IPS DF 6.9 (cell line): ENCODE measurements around the gene BEST1.
"Not testable (repeated sequence)": the region's sequence is repeated elsewhere in the genome, so short reads cannot be mapped to it uniquely, and the experiment has no call there.

Experiments
- DNase-seq: peaks from one replicate; pipeline ENCODE4 v3.0.0-alpha.2; 2013; ENCODE audit warnings: low read depth, low spot score
- H3K27ac ChIP-seq: one replicate; pipeline ENCODE4 v1.5.1; 2013; ENCODE audit warnings: low read length, control low read depth
- H3K27me3 ChIP-seq: 2 replicates; pipeline ENCODE4 v1.6.1; 2013; ENCODE audit warnings: mild to moderate bottlenecking, low read length; ENCODE audit not compliant: control insufficient read depth, insufficient read depth
- H3K36me3 ChIP-seq: 2 replicates; pipeline ENCODE4 v1.6.1; 2013; ENCODE audit warnings: low read length; ENCODE audit not compliant: control insufficient read depth, insufficient read depth
- H3K4me1 ChIP-seq: 2 replicates; pipeline ENCODE4 v1.6.1; 2013; ENCODE audit warnings: low read length; ENCODE audit not compliant: control insufficient read depth, insufficient read depth
- H3K4me3 ChIP-seq: 2 replicates; pipeline ENCODE4 v1.5.1; 2013; ENCODE audit warnings: mild to moderate bottlenecking, low read length
- H3K9me3 ChIP-seq: 2 replicates; pipeline ENCODE4 v1.6.1; 2013; ENCODE audit warnings: low read length, inconsistent platforms; ENCODE audit not compliant: control insufficient read depth, insufficient read depth
- WGBS: extraction: QIAGEN DNeasy Blood & Tissue Kit; methylation state at CpG from one replicate; pipeline ENCODE4 v1.1.7; 2013; ENCODE audit warnings: mixed read lengths, missing lambda C conversion rate; ENCODE audit not compliant: insufficient read length, insufficient coverage; 5-methylcytosine and 5-hydroxymethylcytosine counted together

The BEST1 gene

DNA sequence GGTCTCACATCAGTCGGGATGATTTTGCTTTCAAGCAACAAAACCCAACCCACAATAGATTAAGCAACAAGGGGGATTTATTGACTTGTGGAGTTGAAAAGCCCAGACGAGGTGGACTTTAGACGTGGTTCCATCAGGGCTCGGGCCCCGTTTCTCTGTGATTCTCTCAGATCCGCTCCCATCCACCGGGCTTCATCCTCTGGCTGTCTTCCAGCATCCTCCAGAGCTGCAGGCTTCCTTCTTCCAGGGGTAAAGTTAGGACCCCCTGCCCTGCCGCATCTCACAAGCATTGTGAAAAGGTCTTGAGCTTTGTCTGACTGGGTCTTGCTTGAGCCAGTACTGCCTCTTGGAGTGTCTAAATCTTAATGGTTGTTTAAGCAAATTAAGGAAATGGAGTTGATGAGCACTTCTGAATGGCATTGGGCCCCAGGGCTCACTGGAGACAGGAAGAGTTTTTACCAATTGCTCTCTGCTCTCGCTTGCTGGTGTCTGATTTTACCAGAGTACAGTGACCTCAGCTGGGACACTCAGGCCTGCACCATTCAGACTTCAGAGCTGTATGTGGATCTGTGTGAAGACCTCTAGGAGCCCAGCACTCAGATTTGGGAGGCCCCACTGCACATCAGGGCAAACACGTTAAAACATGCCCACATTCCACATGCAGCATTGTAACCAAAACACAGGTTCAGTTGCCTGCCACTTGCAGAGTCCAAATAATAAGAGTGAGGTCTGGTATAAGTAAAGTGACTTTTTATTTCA is 30.8 kb downstream of the BEST1 start:
- no peak for DNase-seq
- Histone ChIP-seq H3K36me3 (no peaks in the 10 kb centered on the region), H3K9me3 (no peaks in the 10 kb centered on the region), H3K4me1 (no peaks in the 10 kb centered on the region; the same call in 1 of the 2 replicates), H3K27ac (no peak overlapping the region), H3K4me3 (no peak overlapping the region), H3K27me3 (0 out of 2 replicates have a peak, but pooled peaks cover 3% of the 10 kb centered on the region)
- WGBS = no CpG with 5 or more reads among the region's 10 CpGs

DNA sequence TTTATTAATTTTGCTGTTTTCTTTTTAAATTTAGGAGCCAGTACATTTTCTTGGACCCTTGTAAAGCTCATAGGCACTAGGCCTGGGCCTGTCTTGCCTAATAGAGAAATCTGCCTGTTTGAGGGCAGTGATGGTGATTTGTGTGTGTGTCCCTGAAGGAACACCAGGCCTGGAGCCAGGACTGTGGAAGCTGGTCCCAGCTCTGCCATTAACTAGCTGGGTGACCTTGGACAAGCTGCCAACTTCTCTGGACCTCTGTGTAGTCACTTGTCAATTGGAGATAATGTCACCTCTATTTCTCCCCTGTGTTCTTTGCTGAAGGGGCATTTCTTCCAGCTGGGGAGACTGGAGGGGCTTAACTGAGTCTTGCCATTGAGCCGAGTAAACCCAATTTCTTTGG is 33.3 kb downstream of the BEST1 start:
- H3K4me1 ChIP-seq = no peaks in the 10 kb centered on the region; the same call in 1 of the 2 replicates
- H3K27me3 ChIP-seq = 0 out of 2 replicates have a peak, but pooled peaks cover 3% of the 10 kb centered on the region
- no CpG with 5 or more reads among the region's 1 CpG for WGBS
- H3K4me3 ChIP-seq = no peak overlapping the region
- no peaks in the 10 kb centered on the region for H3K9me3 ChIP-seq
- no peaks in the 10 kb centered on the region for H3K36me3 ChIP-seq
- no peak for DNase-seq
- H3K27ac ChIP-seq = no peak overlapping the region

DNA sequence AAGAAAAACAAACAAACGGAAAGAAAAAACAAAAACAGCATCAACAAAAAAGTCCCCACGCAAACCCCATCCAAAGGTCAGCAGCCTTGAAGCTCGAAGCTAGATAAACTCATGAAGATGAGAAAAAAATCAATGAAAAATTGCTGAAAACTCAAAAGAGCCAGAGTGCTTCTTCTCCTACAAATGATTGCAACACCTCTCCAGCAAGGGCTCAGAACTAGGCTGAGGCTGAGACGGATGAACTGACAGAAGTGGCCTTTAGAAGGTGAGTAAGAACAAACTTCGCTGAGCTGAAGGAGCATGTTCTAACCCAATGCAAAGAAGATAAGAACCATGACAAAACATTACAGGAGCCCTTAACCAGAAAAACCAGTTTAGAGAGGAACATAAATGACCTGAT is 35.7 kb downstream of the BEST1 start:
- Histone ChIP-seq H3K36me3 (no peaks in the 10 kb centered on the region), H3K4me1 (no peaks in the 10 kb centered on the region), H3K4me3 (no peak overlapping the region), H3K9me3 (no peaks in the 10 kb centered on the region), H3K27ac (no peak overlapping the region), H3K27me3 (0 out of 2 replicates have a peak, but pooled peaks cover 3% of the 10 kb centered on the region)
- WGBS = no CpG with 5 or more reads among the region's 5 CpGs
- DNase-seq = no peak

DNA sequence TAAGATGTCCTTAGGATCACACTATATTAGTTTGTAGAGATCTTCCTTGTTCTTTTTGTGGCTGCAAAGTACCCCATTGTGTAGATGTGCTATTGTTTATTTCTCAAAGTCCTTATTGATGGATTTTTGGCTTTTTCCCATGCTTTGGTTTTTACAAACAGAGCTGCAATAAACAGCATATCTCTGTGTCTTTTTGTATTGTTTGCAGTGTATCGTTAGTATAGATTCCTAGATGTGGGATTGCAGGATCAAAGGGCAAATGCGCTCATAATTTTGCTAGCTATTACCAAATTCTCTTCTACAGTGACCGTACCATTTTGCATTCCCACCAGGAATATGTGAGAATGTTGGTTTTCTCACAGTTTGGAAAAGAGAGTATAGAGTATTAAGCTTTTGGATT is 44.8 kb downstream of the BEST1 start:
- Histone ChIP-seq H3K9me3 (no peaks in the 10 kb centered on the region), H3K36me3 (no peaks in the 10 kb centered on the region), H3K4me3 (no peak overlapping the region), H3K4me1 (no peaks in the 10 kb centered on the region), H3K27ac (no peak overlapping the region), H3K27me3 (no peaks in the 10 kb centered on the region)
- no CpG with 5 or more reads among the region's 3 CpGs for WGBS
- no peak for DNase-seq

DNA sequence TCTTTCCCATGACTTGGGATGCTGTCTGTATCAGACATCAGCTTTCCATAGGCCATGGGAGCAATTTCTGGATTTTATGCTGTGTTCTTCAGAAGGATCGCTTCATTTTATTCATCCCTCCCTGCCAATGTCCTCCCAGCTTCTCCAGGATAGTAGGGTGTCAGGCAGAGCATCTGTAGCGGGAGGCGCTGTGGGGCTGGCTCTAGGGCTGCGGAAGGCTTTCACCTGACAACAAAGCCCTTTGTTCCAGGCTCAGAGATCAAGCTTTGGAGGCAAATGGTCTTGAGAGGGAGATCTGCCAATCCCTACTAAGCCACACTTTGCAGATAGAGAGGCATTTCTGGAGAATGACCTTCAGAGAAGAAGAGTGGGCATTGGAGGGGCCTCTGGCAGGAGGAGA is 46.8 kb downstream of the BEST1 start:
- no peak for DNase-seq
- H3K27me3 ChIP-seq = no peaks in the 10 kb centered on the region
- H3K27ac ChIP-seq = no peak overlapping the region
- H3K9me3 ChIP-seq = no peaks in the 10 kb centered on the region
- H3K4me3 ChIP-seq = no peak overlapping the region
- WGBS = no CpG with 5 or more reads among the region's 4 CpGs
- no peaks in the 10 kb centered on the region for H3K36me3 ChIP-seq
- H3K4me1 ChIP-seq = no peaks in the 10 kb centered on the region

DNA sequence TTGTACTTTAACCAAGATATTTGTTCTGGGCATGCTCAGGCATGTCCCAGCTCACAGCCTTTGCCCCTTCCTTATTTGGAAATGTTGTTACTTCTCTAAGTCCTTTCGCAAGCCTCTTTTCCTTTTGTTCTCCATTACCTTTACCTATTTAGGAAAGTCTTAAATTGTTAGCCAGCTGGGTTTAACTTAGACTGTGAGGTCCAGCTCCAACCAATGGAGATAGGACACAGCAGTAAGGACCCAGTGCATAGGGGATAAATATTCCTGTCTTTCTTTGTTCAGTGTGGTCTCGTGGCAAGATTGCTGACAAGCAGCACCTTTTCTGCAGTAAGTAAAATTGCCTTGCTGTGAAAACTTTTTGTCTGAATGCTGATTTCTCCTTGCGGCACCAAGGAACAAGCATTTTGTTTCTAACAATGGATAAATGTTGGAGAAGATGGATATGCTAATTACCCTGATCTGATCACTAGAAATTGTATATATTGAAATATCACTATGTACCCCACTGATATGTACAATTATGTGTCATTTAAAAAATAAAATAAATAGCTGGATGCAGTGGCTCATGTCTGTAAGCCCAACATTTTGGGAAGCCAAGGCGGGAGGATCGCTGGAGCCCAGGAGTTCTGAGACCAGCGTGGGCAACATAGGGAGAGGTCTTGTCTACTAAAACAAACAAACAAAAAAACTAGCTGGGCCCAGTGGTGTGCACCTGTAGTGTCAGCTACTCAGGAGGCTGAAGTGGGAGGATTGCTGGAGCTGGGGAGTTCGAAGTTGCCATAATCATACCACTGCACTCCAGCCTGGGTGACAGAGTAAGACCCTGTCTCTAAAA is 49.2 kb downstream of the BEST1 start:
- no peak overlapping the region for H3K4me3 ChIP-seq
- H3K27me3 ChIP-seq = no peaks in the 10 kb centered on the region
- no peaks in the 10 kb centered on the region for H3K9me3 ChIP-seq
- no CpG with 5 or more reads among the region's 7 CpGs for WGBS
- H3K4me1 ChIP-seq = no peaks in the 10 kb centered on the region
- H3K36me3 ChIP-seq = no peaks in the 10 kb centered on the region
- no peak for DNase-seq
- no peak overlapping the region for H3K27ac ChIP-seq

DNA sequence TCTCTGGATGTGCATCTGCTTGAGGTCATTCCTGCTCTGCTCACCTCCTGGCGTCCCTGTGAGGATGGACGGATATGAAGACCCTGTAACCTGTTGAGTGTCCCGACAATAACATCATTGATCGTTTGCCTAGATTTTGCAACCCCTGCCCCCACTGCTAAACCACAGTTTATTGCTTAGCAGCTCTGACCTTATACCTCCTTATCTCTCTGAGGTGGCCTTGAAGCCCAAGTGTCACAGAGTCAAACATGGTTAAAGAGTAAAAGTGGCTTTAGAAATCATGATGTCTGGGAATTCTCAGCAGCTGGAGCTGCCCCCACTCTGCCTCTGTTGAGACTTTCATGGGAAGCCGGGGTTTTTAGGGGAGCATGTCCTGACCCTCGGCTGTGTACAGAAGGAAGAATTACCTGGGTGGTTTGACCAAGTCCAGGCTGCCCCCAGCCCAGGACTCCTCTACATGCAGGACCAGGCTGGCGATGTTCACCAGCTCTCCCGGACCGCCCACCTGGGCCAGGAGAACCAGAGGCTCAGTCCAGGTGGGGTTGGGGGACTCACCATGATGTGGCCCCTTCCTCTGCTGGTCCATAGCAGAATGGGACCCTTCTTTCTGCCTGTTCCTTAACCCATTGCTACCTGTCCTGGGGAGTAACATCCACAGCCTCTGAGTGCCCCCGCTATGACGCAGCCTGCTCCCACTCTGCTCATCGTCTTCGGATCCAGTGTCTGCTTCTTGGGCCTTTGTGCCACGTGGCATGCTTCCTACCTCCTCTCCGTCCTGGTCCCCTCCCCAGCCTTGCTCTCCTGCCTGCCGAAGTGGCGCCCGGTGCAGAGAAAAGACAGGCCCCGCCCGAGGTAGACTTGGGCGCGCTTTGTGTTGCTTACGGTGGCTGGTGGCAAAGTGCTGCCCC is 50.6 kb downstream of the BEST1 start:
- no peak overlapping the region for H3K4me3 ChIP-seq
- no peaks in the 10 kb centered on the region for H3K27me3 ChIP-seq
- no peak for DNase-seq
- H3K4me1 ChIP-seq = no peaks in the 10 kb centered on the region
- no CpG with 5 or more reads among the region's 23 CpGs for WGBS
- no peaks in the 10 kb centered on the region for H3K36me3 ChIP-seq
- no peak overlapping the region for H3K27ac ChIP-seq
- no peaks in the 10 kb centered on the region for H3K9me3 ChIP-seq

DNA sequence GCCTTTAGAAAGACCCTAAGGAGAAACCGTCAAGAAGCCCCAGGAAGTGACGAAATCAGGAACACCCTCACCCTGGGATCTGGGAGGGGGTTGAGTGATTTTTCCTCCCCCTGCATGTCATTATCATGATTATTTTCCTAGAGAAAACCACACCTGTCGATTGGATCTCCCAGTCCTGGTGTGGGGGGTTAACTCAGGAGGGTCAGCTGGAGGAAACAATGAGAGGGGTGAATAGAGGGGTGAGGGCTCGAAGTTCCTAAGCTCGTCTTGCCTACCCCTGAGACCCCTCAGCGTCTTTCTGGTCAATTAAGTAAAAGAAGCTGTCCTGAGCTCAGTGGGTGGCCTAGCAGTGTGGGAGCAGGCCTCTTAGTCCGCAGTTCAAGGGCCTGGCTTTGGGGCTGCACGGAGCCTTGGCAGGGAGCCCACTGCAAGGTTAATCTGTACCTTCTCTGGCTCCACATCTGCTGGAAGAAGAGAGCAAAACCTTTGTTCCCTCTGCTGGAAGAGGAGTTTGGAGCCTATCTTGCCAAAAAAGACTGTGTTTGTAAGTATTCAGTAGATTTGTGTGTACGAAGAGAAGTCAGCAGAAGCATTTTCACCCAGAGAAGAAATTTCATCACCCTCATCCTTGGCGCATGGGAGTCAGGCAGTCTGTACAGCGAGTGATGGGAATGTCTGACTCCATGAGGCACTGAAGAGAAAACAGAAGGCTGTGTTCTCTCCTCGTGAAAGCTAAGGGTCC is 51.5 kb downstream of the BEST1 start:
- H3K27me3 ChIP-seq = no peaks in the 10 kb centered on the region
- no peak for DNase-seq
- no CpG with 5 or more reads among the region's 12 CpGs for WGBS

DNA sequence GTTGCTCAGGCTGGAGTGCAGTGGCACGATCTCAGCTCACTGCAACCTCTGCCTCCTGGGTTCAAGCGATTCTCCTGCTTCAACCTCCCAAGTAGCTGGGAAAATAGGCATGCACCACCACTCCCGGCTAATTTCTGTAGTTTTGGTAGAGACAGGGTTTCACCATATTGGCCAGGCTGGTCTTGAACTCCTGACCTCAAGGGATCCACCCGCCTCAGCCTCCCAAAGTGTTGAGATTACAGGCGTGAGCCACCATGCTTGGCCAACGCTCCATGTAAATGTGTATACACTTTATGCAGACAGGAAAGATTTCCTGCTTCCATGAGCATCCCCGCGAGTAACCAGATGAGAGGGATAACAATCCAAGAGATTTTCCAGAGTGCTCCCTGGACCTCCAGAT is 52.1 kb downstream of the BEST1 start:
- WGBS = no CpG with 5 or more reads among the region's 8 CpGs
- DNase-seq = not testable (repeated sequence)

More for the DNA sequence above, 51.5 kb downstream of the BEST1 start:
- no peak overlapping the region for H3K4me3 ChIP-seq
- H3K27ac ChIP-seq = no peak overlapping the region
- no peaks in the 10 kb centered on the region for H3K9me3 ChIP-seq
- no peaks in the 10 kb centered on the region for H3K36me3 ChIP-seq
- H3K4me1 ChIP-seq = no peaks in the 10 kb centered on the region

More for the DNA sequence above, 52.1 kb downstream of the BEST1 start:
- not testable (repeated sequence) for H3K36me3 ChIP-seq, H3K27ac ChIP-seq, H3K27me3 ChIP-seq, H3K4me1 ChIP-seq, H3K4me3 ChIP-seq, H3K9me3 ChIP-seq
